ENCODE measurements around the gene SETBP1. TPM values are rescaled to one million over a fixed set of nuclear protein-coding genes. Genes with fewer than 3 reads are reported as not detected.

The SETBP1 gene
- total RNA-seq, 1 experiment from 2014 or later: 0.05 TPM

DNA sequence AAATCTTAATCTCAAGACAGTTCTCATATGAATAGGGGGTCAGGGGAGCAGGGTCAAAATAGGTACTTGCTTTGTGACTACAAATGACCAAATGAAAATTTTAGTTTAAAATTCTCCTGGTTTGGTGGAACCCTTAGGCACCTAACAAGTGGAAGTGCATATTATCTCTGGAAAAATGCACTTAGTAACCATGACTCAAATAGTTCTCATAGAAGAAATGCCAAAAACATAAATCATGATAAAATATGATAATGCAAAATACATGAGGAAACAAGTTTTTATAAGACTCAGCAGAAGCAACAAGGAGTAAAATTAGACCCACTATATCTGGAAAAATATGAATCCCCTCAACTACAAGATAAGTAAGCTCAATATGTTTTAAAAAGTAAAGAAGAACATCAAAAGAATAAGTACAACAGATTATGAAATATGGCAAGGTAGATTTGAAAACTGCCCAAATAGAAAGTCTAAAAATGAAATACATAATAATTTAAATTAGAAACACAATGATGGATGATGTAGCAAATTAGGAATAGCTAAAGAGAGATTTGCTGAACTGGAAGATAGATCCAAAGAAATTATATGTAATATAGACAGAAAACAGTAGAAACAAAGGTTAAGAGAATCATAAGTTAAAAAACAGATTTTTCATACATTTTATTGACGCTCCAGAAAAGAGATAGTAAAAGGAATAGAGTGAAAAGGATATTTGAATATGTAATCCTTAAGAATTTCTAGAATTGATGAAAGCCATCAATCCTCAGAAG is 308.3 kb downstream of the SETBP1 start:
- no TSS peak for BruUV-seq (replicated peaks)
- TF ChIP-seq CBX3 (IDR thresholded peaks at IDR 0.05; ENCODE audit: low read depth) (no peak), POLR2A (IDR thresholded peaks at IDR 0.05; ENCODE audit: borderline replicate concordance, extremely low read depth, insufficient read depth, insufficient read length) (no peak), CEBPB (IDR thresholded peaks at IDR 0.05; ENCODE audit: low read depth) (no peak), YY1 (IDR thresholded peaks at IDR 0.05; ENCODE audit: extremely low read depth, insufficient replicate concordance, low read depth, low read length) (no peak), SP1 (IDR thresholded peaks at IDR 0.05; ENCODE audit: low read depth) (no peak), EZH2phosphoT487 (IDR thresholded peaks at IDR 0.05; ENCODE audit: borderline replicate concordance) (no peak), RAD21 (IDR thresholded peaks at IDR 0.05; ENCODE audit: low read depth) (no peak), ZNF274 (IDR thresholded peaks at IDR 0.05; ENCODE audit: low read depth, low read length) (no peak), JUND (IDR thresholded peaks at IDR 0.05) (no peak), TCF7L2 (IDR thresholded peaks at IDR 0.05; ENCODE audit: borderline replicate concordance, extremely low read depth, insufficient read depth, insufficient read length) (no peak), SIN3A (IDR thresholded peaks at IDR 0.05; ENCODE audit: low read depth) (no peak), FOSL1 (IDR thresholded peaks at IDR 0.05; ENCODE audit: low read depth) (no peak), EGR1 (IDR thresholded peaks at IDR 0.05; ENCODE audit: low read depth) (no peak)
- TF ChIP-seq, protein P1, sequence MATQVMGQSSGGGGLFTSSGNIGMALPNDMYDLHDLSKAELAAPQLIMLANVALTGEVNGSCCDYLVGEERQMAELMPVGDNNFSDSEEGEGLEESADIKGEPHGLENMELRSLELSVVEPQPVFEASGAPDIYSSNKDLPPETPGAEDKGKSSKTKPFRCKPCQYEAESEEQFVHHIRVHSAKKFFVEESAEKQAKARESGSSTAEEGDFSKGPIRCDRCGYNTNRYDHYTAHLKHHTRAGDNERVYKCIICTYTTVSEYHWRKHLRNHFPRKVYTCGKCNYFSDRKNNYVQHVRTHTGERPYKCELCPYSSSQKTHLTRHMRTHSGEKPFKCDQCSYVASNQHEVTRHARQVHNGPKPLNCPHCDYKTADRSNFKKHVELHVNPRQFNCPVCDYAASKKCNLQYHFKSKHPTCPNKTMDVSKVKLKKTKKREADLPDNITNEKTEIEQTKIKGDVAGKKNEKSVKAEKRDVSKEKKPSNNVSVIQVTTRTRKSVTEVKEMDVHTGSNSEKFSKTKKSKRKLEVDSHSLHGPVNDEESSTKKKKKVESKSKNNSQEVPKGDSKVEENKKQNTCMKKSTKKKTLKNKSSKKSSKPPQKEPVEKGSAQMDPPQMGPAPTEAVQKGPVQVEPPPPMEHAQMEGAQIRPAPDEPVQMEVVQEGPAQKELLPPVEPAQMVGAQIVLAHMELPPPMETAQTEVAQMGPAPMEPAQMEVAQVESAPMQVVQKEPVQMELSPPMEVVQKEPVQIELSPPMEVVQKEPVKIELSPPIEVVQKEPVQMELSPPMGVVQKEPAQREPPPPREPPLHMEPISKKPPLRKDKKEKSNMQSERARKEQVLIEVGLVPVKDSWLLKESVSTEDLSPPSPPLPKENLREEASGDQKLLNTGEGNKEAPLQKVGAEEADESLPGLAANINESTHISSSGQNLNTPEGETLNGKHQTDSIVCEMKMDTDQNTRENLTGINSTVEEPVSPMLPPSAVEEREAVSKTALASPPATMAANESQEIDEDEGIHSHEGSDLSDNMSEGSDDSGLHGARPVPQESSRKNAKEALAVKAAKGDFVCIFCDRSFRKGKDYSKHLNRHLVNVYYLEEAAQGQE (IDR thresholded peaks at IDR 0.05; ENCODE audit: low read depth): no peak
- TF ChIP-seq, protein P2, sequence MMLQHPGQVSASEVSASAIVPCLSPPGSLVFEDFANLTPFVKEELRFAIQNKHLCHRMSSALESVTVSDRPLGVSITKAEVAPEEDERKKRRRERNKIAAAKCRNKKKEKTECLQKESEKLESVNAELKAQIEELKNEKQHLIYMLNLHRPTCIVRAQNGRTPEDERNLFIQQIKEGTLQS (IDR thresholded peaks at IDR 0.05): no peak
- TF ChIP-seq, protein P3, sequence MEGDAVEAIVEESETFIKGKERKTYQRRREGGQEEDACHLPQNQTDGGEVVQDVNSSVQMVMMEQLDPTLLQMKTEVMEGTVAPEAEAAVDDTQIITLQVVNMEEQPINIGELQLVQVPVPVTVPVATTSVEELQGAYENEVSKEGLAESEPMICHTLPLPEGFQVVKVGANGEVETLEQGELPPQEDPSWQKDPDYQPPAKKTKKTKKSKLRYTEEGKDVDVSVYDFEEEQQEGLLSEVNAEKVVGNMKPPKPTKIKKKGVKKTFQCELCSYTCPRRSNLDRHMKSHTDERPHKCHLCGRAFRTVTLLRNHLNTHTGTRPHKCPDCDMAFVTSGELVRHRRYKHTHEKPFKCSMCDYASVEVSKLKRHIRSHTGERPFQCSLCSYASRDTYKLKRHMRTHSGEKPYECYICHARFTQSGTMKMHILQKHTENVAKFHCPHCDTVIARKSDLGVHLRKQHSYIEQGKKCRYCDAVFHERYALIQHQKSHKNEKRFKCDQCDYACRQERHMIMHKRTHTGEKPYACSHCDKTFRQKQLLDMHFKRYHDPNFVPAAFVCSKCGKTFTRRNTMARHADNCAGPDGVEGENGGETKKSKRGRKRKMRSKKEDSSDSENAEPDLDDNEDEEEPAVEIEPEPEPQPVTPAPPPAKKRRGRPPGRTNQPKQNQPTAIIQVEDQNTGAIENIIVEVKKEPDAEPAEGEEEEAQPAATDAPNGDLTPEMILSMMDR (IDR thresholded peaks at IDR 0.05 in 2 of 3, conservative IDR thresholded peaks at IDR 0.05 in 1 of 3; ENCODE audit: borderline replicate concordance in 1 of 3, insufficient read depth in 1 of 3, low read depth in 2 of 3, low read length in 2 of 3): no peak
- TF ChIP-seq, protein P4, sequence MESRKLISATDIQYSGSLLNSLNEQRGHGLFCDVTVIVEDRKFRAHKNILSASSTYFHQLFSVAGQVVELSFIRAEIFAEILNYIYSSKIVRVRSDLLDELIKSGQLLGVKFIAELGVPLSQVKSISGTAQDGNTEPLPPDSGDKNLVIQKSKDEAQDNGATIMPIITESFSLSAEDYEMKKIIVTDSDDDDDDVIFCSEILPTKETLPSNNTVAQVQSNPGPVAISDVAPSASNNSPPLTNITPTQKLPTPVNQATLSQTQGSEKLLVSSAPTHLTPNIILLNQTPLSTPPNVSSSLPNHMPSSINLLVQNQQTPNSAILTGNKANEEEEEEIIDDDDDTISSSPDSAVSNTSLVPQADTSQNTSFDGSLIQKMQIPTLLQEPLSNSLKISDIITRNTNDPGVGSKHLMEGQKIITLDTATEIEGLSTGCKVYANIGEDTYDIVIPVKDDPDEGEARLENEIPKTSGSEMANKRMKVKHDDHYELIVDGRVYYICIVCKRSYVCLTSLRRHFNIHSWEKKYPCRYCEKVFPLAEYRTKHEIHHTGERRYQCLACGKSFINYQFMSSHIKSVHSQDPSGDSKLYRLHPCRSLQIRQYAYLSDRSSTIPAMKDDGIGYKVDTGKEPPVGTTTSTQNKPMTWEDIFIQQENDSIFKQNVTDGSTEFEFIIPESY (IDR thresholded peaks at IDR 0.05; ENCODE audit: extremely low read depth, insufficient replicate concordance, low read length): no peak
- TF ChIP-seq, protein P5, sequence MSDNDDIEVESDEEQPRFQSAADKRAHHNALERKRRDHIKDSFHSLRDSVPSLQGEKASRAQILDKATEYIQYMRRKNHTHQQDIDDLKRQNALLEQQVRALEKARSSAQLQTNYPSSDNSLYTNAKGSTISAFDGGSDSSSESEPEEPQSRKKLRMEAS (IDR thresholded peaks at IDR 0.05): no peak
- ATAC-seq (no peak), DNase-seq (ENCODE audit: low read depth, low spot score) (no peak)
- intact Hi-C loops (cut with micrococcal nuclease): no loop called here
- POLR2A ChIA-PET: no interaction called here
- H4K20me1 ChIP-seq (ENCODE audit: insufficient read depth): no peaks in the 10 kb centered on the region
- no peak overlapping the region for H3K9ac ChIP-seq (ENCODE audit: low read length)
- H3K9me2 ChIP-seq (ENCODE audit: insufficient read depth): no peaks in the 10 kb centered on the region
- no peak overlapping the region for H3K27ac ChIP-seq (ENCODE audit: low read depth, low read length)
- no peak overlapping the region for H3K4me3 ChIP-seq (replicated peaks in 1 of 2; ENCODE audit: low read depth in 1 of 2, low read length in 2 of 2)
- H3K4me2 ChIP-seq (ENCODE audit: low read length): no peak overlapping the region
- CTCF ChIA-PET: no interaction called here
- no peak overlapping the region for H2AFZ ChIP-seq (ENCODE audit: low read depth, low read length, poor library complexity, severe bottlenecking)
- H3K9me3 ChIP-seq (ENCODE audit: control insufficient read depth in 1 of 2, insufficient read depth in 1 of 2, low read depth in 1 of 2, low read length in 2 of 2): peaks cover 9 to 10% of the 10 kb centered on the region in 2 experiments; a peak in 3 of 4 replicates
- no peaks in the 10 kb centered on the region for H3K4me1 ChIP-seq (ENCODE audit: control insufficient read depth in 1 of 2, insufficient read depth in 2 of 2, low read length in 2 of 2)
- H3K27me3 ChIP-seq (ENCODE audit: insufficient read depth, low read length): no peaks in the 10 kb centered on the region
- RAD21 ChIA-PET (ENCODE audit: low non-redundant PET in 1 of 2, low total read pairs in 2 of 2, uncharacterized antibody in 2 of 2, unreplicated experiment in 2 of 2): no interaction called here
- H3K36me3 ChIP-seq (ENCODE audit: control insufficient read depth in 1 of 2, insufficient read depth in 2 of 2, low read length in 2 of 2): no peaks in the 10 kb centered on the region; a peak in 1 of 4 replicates
- no peaks in the 10 kb centered on the region for H3K79me2 ChIP-seq (ENCODE audit: insufficient read depth, low read length)
